ENCODE measurements around the gene ING3. TPM values are rescaled to one million over a fixed set of nuclear protein-coding genes. Genes with fewer than 3 reads are reported as not detected.

Gene ING3
- total and polyA plus RNA-seq, 10 donors, result 10.2 to 40.9 (median 29.1) TPM

DNA sequence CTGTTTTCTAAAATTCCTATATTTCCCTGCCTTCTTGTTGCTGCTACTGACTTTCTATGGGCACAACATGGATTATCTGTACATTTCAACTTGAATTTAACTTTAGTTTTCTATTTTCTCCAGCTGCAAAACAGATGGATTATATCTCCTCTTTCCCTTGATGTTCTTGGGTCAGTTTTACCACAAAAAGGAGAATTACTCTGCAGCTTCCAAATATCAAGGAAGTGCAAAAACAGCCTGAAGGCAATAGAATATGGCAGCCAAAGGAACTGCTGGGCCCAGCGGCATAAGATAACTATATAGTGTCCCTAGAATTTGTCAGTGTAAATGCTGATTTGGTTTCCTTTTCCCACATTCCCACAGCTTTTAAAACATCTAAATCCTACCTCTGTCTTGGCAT lies 67.0 kb downstream of the ING3 start:
- H3K27ac ChIP-seq, result no peak overlapping the region
- 85 to 98% (median 91%) methylated on average over 1 of the region's 1 CpG for WGBS, 5 donors
- intact Hi-C loops (cut with DNase I; ENCODE audit: low total_unique reads), result no loop called here

GRCh38 chr7:121019018-121019417 lies 68.4 kb downstream of the ING3 start:
- WGBS, 5 donors, result 66 to 79% (median 76%) methylated on average over 2 of the region's 2 CpGs
- DNase-seq, result no peak
- intact Hi-C loops (cut with DNase I; ENCODE audit: low total_unique reads), result no loop called here

More for the DNA sequence above, 67.0 kb downstream of the ING3 start:
- Histone ChIP-seq H3K9me3 (no peaks in the 10 kb centered on the region), H3K4me3 (no peak overlapping the region), H3K4me1 (peaks cover 0 to 32% (median 11%) of the 10 kb centered on the region in 6 donors), H3K36me3 (no peaks in the 10 kb centered on the region), H3K27me3 (replicated peaks in 1 of 7) (no peaks in the 10 kb centered on the region)
- TF ChIP-seq, protein P1, sequence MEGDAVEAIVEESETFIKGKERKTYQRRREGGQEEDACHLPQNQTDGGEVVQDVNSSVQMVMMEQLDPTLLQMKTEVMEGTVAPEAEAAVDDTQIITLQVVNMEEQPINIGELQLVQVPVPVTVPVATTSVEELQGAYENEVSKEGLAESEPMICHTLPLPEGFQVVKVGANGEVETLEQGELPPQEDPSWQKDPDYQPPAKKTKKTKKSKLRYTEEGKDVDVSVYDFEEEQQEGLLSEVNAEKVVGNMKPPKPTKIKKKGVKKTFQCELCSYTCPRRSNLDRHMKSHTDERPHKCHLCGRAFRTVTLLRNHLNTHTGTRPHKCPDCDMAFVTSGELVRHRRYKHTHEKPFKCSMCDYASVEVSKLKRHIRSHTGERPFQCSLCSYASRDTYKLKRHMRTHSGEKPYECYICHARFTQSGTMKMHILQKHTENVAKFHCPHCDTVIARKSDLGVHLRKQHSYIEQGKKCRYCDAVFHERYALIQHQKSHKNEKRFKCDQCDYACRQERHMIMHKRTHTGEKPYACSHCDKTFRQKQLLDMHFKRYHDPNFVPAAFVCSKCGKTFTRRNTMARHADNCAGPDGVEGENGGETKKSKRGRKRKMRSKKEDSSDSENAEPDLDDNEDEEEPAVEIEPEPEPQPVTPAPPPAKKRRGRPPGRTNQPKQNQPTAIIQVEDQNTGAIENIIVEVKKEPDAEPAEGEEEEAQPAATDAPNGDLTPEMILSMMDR (IDR thresholded peaks at IDR 0.05 in 8 of 11, conservative IDR thresholded peaks at IDR 0.05 in 3 of 11), result no peak
- TF ChIP-seq POLR2AphosphoS5 (IDR thresholded peaks at IDR 0.05) (no peak), POLR2A (IDR thresholded peaks at IDR 0.05) (no peak)
- DNase-seq, result no peak

GRCh38 chr7:121020249-121020988 lies 69.8 kb downstream of the ING3 start:
- DNase-seq, result no peak
- peaks cover 0 to 52% (median 17%) of the 10 kb centered on the region in 6 donors for H3K4me1 ChIP-seq
- H3K27me3 ChIP-seq (replicated peaks in 1 of 7), result no peaks in the 10 kb centered on the region
- H3K9me3 ChIP-seq, result no peaks in the 10 kb centered on the region
- TF ChIP-seq, protein P1 (IDR thresholded peaks at IDR 0.05 in 8 of 11, conservative IDR thresholded peaks at IDR 0.05 in 3 of 11), result no peak
- no peak for TF ChIP-seq POLR2A (IDR thresholded peaks at IDR 0.05)
- no peak for TF ChIP-seq POLR2AphosphoS5 (IDR thresholded peaks at IDR 0.05)
- peak overlapping the region in 4 of 8 donors; percentile 19 to 58 (median 30) for H3K27ac ChIP-seq
- 92 to 97% (median 95%) methylated on average over 1 of the region's 1 CpG for WGBS, 5 donors
- H3K36me3 ChIP-seq, result no peaks in the 10 kb centered on the region
- H3K4me3 ChIP-seq, result no peak overlapping the region
- intact Hi-C loops (cut with DNase I; ENCODE audit: low total_unique reads), result no loop called here

More at GRCh38 chr7:121019018-121019417, 68.4 kb downstream of the ING3 start:
- Histone ChIP-seq H3K27me3 (replicated peaks in 1 of 7) (no peaks in the 10 kb centered on the region), H3K4me1 (peaks cover 0 to 45% (median 13%) of the 10 kb centered on the region in 6 donors), H3K36me3 (no peaks in the 10 kb centered on the region), H3K4me3 (no peak overlapping the region), H3K27ac (peak overlapping the region in 4 of 8 donors; percentile 3 to 47 (median 28)), H3K9me3 (no peaks in the 10 kb centered on the region)
- TF ChIP-seq, protein P1 (IDR thresholded peaks at IDR 0.05 in 8 of 11, conservative IDR thresholded peaks at IDR 0.05 in 3 of 11), result no peak
- TF ChIP-seq POLR2A (IDR thresholded peaks at IDR 0.05) (no peak), POLR2AphosphoS5 (IDR thresholded peaks at IDR 0.05) (no peak)
